OCI-LY7 (cell line): ENCODE results near the gene E2F6.

Experiments
- CTCF ChIP-seq: fragments of 200-600 bp; sonication (generic); conservative IDR thresholded peaks from 2 replicates; pipeline ENCODE4 v1.5.1; 2014; ENCODE audit warnings: mild to moderate bottlenecking, antibody characterized with exemption, low read length, moderate library complexity, mixed read lengths
- EZH2phosphoT487 ChIP-seq: fragments of 200-600 bp; sonication (generic); IDR thresholded peaks from 2 replicates; pipeline ENCODE4 v1.6.1; 2018; ENCODE audit warnings: low read depth, borderline replicate concordance, mild to moderate bottlenecking, mixed run types, antibody characterized with exemption, low read length, moderate library complexity, mixed read lengths

GRCh38 chr2:11411768-11412448, 54.1 kb downstream of the E2F6 start:
- peak; percentile 82 for TF ChIP-seq CTCF
- TF ChIP-seq EZH2phosphoT487: no peak
